ENCODE measurements around the gene TNRC18. TPM values are rescaled to one million over a fixed set of nuclear protein-coding genes. Genes with fewer than 3 reads are reported as not detected.

TNRC18 gene
- total and polyA plus RNA-seq, 12 donors: 10.1 to 42.3 (median 30.3) TPM

DNA sequence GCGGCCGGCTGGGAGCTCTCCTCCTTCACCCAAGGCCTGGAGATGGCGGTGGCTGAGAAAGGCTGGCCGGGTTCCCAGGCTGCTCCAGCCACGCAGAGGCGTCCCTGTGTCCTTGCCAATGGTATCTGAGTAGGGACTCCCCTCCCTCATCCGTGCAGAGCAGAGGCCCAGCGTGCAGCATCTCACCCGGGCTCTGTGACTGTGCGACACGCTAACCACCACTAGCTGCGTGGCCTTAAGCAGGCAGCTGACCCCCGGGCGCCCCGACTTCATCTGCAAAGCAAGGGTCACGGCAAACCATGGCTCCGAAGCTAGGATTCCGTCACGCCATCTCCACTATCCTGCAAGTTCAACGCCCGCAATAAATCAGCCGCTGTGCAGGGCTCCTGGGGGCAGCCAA lies 47.2 kb upstream of the TNRC18 start:
- peak in 1 of 2 donors; percentile 64 for DNase-seq

DNA sequence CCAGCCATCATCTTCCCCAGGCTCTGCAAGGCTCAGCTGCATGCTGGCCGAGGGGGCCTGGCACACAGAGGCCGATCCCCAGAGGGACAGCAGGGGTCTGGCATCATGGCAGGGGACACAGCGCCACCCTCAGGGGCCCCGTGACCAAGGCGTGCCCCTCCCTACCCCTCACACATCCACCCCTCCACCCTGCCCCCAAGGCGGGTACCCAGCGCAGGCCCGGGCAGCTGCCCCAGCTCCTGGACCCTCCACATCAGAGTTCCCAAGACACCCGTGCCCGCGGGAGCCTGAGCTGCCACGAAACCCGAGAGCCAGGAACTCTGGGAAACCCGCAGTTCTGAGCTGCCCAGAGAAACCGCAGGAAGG lies 46.5 kb upstream of the TNRC18 start:
- Histone ChIP-seq H3K36me3 (no peaks in the 10 kb centered on the region), H3K27ac (no peak overlapping the region), H3K9me3 (peaks cover 0 to 8% (median 0%) of the 10 kb centered on the region in 11 donors), H3K4me3 (no peak overlapping the region), H3K4me1 (peaks cover 0 to 9% (median 0%) of the 10 kb centered on the region in 9 donors), H3K27me3 (no peaks in the 10 kb centered on the region)
- ATAC-seq (peak in 6 of 8 donors; percentile 9 to 51 (median 20)), DNase-seq (no peak)
- TF ChIP-seq, protein P1, sequence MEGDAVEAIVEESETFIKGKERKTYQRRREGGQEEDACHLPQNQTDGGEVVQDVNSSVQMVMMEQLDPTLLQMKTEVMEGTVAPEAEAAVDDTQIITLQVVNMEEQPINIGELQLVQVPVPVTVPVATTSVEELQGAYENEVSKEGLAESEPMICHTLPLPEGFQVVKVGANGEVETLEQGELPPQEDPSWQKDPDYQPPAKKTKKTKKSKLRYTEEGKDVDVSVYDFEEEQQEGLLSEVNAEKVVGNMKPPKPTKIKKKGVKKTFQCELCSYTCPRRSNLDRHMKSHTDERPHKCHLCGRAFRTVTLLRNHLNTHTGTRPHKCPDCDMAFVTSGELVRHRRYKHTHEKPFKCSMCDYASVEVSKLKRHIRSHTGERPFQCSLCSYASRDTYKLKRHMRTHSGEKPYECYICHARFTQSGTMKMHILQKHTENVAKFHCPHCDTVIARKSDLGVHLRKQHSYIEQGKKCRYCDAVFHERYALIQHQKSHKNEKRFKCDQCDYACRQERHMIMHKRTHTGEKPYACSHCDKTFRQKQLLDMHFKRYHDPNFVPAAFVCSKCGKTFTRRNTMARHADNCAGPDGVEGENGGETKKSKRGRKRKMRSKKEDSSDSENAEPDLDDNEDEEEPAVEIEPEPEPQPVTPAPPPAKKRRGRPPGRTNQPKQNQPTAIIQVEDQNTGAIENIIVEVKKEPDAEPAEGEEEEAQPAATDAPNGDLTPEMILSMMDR (IDR thresholded peaks at IDR 0.05): no peak
- intact Hi-C loops (cut with DNase I): no loop called here
- 83 to 84% methylated on average over 15 of the region's 15 CpGs for WGBS, 2 donors

More for the DNA sequence above, 47.2 kb upstream of the TNRC18 start:
- intact Hi-C loops (cut with DNase I): no loop called here
- no peak overlapping the region for H3K27ac ChIP-seq
- TF ChIP-seq, protein P1 (IDR thresholded peaks at IDR 0.05): no peak
- peaks cover 0 to 8% (median 0%) of the 10 kb centered on the region in 11 donors for H3K9me3 ChIP-seq
- ATAC-seq: peak; percentile 63 to 90 (median 84)
- 51 to 65% methylated on average over 22 of the region's 22 CpGs for WGBS, 2 donors
- H3K36me3 ChIP-seq: no peaks in the 10 kb centered on the region
- peaks cover 0 to 9% (median 0%) of the 10 kb centered on the region in 9 donors for H3K4me1 ChIP-seq
- H3K4me3 ChIP-seq: no peak overlapping the region
- H3K27me3 ChIP-seq: no peaks in the 10 kb centered on the region

DNA sequence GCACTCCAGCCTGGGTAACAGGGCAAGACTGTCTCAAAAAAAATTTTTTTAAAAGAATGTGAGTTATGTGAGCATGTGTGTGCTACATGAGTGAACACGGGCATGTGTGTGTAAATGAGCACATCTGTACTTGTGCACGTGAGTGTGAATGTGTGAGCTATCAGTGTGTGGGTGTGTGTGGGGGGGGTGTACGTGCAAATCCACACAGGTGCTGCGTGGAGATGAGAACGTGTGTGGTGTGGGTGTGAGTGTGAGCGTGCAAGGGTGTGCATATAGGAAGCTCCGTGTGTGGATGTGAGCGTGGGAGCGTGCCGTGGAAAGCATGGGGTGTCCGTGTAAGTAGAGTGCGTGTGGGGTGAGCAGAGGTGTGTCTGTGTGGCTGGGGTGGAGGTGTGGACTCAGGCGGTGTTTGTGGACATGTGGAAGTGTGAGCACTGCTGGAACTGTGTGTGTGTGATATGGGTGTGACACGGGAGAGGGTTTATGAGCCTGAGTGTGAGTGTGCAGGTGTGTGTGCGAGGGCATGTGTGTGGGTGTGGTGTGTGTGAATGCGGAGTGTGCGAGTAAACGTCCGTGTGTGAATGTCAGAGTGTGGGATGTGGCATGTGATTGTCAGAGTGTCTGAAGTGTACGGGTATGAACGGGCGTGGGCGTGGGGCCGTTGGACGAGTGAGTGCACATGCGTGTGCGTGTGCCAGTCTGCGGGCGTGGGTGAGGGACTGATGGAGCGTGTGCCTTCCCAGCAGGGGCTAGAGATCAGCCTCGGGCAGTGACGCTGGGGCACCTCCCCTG lies 45.9 kb upstream of the TNRC18 start:
- intact Hi-C loops (cut with DNase I): no loop called here
- H3K9me3 ChIP-seq: peaks cover 0 to 8% (median 0%) of the 10 kb centered on the region in 11 donors
- ATAC-seq (peak in 2 of 8 donors; percentile 8 to 42), DNase-seq (no peak)
- WGBS, 2 donors: 91% methylated on average over 32 of the region's 32 CpGs
- TF ChIP-seq, protein P1 (IDR thresholded peaks at IDR 0.05): no peak
- H3K27ac ChIP-seq: no peak overlapping the region
- H3K36me3 ChIP-seq: no peaks in the 10 kb centered on the region
- peaks cover 0 to 9% (median 0%) of the 10 kb centered on the region in 9 donors for H3K4me1 ChIP-seq
- no peaks in the 10 kb centered on the region for H3K27me3 ChIP-seq
- no peak overlapping the region for H3K4me3 ChIP-seq

DNA sequence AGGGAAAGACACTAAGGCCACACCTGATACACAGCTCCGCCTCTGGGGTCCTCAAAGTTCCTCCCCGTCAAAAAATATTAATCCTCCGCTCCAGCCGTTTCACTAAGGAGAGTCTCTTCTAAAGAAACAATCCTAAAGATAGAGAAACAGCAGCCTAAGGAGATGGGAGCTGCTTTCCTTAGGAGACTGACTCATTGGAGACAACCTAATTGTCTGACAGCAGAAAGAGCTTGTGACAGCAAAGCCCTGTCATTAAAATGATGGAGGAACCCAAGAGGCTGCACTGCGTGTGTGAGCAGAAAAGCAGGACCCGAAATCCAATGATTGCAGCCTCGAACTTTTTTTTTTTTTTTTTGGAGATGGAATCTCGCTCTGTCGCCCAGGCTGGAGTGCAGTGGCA lies 44.0 kb upstream of the TNRC18 start:
- Histone ChIP-seq H3K27ac (no peak overlapping the region), H3K4me1 (peaks cover 0 to 9% (median 0%) of the 10 kb centered on the region in 9 donors), H3K27me3 (no peaks in the 10 kb centered on the region), H3K4me3 (no peak overlapping the region), H3K36me3 (no peaks in the 10 kb centered on the region), H3K9me3 (peaks cover 0 to 8% (median 0%) of the 10 kb centered on the region in 11 donors)
- no peak for DNase-seq
- ATAC-seq: no peak
- intact Hi-C loops (cut with DNase I): no loop called here
- WGBS, 2 donors: 82 to 86% methylated on average over 9 of the region's 9 CpGs
- TF ChIP-seq, protein P1 (IDR thresholded peaks at IDR 0.05): no peak
